Activated T-cell treated with anti-CD3 and anti-CD28 coated beads, Interleukin-2, amount 50 U/mL, for 1 hour (primary cell): Measurements from ENCODE around the gene RBMS1.

Source experiments
- DNase-seq: peaks from one replicate; pipeline ENCODE4 v3.0.0-alpha.2; 2020

The RBMS1 gene

GRCh38 chr2:160407393-160408172, 86.0 kb downstream of the RBMS1 start:
- DNase-seq: peak; percentile 79

GRCh38 chr2:160406591-160407392, 86.8 kb downstream of the RBMS1 start:
- peak; percentile 74 for DNase-seq

- DNase-seq: no peak
Measured at GRCh38 chr2:160405077-160405867, 88.3 kb downstream of the RBMS1 start.

DNA sequence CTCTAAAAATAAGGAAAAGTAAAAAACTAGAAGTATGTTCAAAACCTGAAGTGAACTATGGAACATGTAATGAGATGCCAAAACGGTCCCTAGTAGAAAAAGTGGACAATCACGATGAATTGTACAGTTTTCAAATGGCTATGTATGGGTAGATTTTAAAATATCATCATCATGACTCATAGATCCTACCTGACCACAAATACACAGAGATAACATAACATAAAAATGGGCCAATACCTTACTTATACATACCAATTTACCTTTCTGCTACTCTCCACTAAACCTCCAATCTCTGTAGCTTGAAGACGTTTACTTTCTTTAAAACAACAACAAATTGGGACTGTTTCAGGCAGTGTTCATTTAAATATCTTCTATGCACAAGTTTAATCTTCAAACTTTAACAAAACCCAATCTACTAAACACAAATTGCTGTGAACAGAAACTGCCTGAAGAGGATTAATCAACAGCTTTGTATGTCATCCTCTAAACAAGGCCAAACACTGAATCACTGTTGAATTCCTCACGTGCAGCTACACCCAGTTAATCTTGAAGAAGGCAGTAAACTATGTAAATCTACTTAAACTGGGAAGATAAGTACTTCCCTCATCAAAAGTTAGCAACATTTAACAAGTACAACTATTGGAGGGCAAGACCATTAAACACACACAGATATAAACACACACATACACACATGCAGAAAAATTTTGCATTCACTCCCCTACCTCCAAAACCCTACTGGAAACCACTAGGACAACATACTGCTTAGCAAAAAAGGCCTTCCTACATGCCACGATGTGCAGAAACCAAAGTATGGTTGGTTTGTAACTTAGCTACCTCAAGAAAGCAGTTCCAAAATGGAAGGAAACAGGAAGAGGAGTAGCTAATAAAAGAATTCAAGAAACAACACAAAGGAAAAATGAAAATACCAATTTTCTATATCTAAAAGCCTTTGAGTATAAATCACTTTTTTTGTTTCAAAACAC, 90.3 kb downstream of the RBMS1 start:
- no peak for DNase-seq

DNA sequence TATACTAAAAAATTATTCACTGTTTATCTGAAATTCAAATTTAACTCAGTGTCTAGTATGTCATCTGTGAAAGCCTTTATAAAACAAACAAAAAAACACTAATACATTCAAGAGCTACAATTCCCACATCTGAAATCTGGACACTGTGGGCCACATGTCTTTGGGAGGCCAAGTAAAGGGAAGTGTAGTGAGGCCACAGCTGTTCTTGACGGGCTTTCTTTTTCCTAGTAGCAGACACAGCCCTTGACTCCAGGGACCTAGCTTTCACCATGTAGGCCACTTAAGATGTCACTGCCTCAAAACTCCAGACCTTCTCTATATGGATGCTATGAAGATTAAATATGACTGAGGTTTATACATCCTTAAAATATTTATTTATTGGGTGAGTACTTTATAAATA, 91.1 kb downstream of the RBMS1 start:
- DNase-seq: no peak

- no peak for DNase-seq
Measured at GRCh38 chr2:160401895-160402294, 91.7 kb downstream of the RBMS1 start.

GRCh38 chr2:160399880-160400279, 93.7 kb downstream of the RBMS1 start:
- no peak for DNase-seq

DNA sequence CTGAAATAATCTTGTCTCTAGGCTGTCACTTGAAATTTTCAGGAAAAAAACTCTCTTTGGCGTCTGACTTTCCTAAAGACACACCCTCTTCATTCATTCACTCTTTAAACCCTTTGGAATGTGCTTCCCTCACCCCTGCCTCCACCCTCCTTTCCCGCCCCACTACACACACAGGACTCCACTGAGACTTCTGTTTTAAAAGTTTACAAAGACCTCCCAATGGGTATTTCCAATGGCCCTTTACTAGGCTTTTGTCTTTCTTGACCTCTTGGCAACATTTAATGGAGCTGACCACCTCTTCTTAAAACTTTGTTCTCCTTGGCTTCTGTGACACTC, 96.1 kb downstream of the RBMS1 start:
- no peak for DNase-seq

GRCh38 chr2:160394153-160394552, 99.5 kb downstream of the RBMS1 start:
- DNase-seq: no peak

GRCh38 chr2:160392201-160392600, 101.4 kb downstream of the RBMS1 start:
- no peak for DNase-seq

- DNase-seq: no peak
Measured at GRCh38 chr2:160390544-160391455, 102.8 kb downstream of the RBMS1 start.

DNA sequence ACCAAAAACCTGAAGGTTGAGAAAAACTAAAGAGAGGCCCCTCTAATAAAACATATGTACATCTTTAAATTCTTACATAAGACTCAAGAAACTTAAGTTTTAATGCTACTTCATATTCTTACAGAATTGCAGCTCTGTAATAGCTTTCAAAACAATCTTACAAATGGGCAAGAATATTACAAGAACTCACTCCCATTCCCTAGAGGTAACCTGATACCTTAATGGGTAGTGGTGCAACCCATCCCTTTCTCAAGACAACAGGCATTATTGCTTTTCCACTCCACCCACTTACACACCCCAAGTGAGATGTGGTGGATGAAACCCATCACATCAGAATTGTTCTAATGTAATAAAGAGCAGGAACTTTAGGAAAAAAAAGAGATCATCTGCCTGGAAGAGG, 103.7 kb downstream of the RBMS1 start:
- no peak for DNase-seq

- no peak for DNase-seq
Measured at GRCh38 chr2:160388464-160389263, 104.9 kb downstream of the RBMS1 start.

DNA sequence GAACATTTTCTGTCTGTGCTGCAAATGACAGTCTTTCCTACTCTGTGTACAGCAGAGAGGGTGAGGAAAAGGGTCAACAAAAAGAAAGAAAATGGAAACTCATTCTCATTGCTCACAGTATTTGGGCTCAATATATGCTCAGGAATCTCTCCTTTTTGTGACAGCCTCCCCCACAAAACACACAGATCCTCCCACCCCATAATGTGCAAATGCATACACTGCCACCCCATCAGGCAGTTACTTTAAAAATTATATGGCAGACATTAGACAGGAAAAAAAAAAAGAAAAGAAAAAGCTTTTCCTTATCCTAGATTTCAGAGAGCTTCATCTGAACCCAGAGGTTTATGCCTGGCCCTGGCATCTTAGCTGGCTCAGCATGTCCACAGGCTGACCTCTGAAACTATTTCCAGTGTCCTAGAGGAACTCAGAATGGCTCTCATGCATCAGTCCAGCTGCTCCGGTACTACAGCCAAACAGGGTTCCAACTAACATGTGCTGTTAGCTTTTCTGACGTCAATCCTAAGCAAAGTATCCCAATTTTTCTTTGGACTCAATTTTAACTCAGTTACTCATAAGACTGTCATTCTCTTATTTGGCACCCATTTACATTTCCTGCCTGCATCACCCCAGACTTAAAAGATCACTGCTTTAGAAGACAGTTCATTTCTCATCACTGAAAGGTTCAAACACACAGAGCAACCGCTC, 105.9 kb downstream of the RBMS1 start:
- no peak for DNase-seq

GRCh38 chr2:160384791-160385190, 108.8 kb downstream of the RBMS1 start:
- DNase-seq: no peak

GRCh38 chr2:160381425-160381951, 112.1 kb downstream of the RBMS1 start:
- no peak for DNase-seq

DNA sequence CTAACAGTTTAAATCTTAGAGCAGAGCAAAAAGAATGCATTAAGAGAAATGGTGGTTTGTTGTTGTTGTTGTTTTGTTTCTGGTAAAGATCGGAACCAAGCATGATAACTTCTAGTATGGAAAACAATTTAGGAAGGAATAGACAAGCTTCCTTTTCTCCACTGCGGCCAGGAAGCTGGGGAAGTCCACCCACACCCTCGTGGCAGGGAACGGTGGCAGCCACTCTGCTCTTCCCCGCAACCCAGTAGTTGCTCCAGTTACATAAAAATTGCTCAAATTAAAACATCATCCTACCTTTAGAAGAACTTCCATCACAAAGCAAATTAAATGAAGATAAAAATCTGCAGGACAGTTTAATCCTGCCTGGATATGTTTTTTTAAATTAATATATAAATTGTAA, 113.0 kb downstream of the RBMS1 start:
- DNase-seq: no peak

DNA sequence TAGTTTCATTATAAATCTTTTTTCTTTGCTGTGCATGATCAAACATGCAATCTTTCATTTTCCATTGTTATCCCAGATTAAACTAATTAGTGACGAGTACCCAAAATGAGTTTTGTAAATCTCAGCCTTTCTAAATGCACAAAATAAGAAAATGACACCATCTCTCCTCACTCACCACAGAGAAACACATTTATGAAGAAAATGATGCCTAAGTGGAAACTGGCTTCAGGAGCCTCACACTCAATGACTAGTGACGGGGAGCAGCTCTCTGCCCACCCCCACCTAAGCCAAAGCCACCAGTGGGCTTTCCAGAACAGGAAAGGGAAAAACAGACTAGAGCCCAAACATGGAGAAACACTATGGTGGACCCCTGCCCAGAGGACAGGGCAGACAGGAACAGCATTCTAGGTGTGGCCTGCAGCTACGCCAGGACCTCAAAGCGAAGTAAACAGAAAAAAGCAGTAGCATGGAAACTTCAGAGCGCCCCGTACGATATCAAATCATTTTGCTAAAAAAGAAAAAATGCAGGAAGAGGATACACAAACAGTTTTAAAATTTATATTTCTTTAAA, 113.5 kb downstream of the RBMS1 start:
- DNase-seq: no peak

DNA sequence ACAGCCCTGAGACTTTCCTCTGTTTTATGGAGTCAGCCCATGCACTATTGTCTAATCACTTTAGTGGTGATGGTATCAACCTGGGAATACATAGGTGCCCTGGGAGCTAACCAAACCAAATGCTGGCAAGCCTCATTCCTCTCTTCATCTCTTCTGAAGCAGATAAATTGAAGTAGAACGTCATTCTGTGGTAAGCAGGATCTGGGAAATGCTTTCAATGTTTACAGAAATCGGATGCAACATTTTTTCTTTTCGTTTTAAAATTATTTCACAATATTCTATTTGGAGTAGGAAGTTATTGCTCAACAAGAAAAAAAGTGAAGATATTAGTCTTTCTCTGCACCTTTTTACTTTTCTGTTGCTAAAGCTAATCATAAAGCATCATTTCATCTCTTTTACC, 114.2 kb downstream of the RBMS1 start:
- no peak for DNase-seq
